Measurements from ENCODE around the gene ARL6IP6.

The ARL6IP6 gene

DNA sequence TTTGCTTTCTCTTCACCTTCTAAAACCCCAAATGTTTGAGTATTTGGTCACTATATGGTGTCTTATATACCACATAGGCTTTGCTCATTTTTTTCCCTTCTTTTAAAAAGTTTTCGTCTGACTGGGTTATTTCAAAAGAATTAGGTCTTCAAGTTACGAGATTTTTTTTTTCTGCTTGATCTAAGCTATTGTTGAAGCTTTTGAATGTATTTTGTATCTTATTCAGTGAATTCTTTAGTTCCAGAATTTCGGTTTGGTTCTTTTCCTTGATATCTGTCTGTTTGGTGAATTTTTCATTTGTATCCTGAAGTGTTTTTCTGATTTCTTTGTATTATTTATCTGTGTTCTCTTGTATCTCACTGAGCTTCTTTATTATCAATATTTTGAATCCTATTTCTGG is 93.5 kb downstream of the ARL6IP6 start:
- no peak for DNase-seq

Measured in fibroblast of upper back skin (primary cell).